ENCODE data around the gene HYDIN.

The HYDIN gene

DNA sequence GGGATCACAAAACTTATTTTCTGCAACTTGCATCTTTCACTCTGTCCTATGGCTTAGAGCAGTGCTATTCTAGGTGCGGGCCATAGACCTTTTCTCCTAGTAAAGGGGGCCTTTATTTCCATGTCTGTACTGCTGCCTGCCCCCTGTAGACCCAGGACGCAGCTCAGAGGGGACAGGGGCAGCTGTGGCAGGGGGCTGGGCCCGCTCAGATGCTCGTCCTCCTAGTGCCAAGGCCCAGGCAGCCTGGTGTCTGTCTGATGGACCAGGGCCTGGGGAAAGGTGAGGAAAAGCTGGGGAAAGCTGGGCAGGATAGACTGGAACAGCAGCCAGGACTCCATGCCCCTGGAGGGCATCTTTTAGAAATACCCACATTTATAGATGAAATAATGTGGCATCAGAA lies 455.1 kb downstream of the HYDIN start:
- WGBS (ENCODE audit: extremely low coverage, insufficient coverage, insufficient read length) = no CpG with 5 or more reads among the region's 4 CpGs
- H3K27ac ChIP-seq (ENCODE audit: low read depth, low read length) = no peak overlapping the region
- H3K79me1 ChIP-seq (ENCODE audit: low read length) = no peaks in the 10 kb centered on the region
- peaks cover under 1% of the 10 kb centered on the region for H3K9me3 ChIP-seq (ENCODE audit: insufficient read depth, low read depth, low read length)
- H2BK12ac ChIP-seq (ENCODE audit: low read length) = no peak overlapping the region
- H3K4me3 ChIP-seq (ENCODE audit: low read depth, low read length) = no peak overlapping the region
- H3K4me2 ChIP-seq (ENCODE audit: low read length) = no peak overlapping the region
- peaks cover 13 to 21% of the 10 kb centered on the region in 2 experiments for H3K36me3 ChIP-seq (ENCODE audit: control insufficient read depth in 1 of 2, insufficient read depth in 2 of 2, low read length in 2 of 2)
- no peak overlapping the region for H3K9ac ChIP-seq (ENCODE audit: low read length)
- H3K18ac ChIP-seq (ENCODE audit: low read length) = no peak overlapping the region
- H2BK120ac ChIP-seq (ENCODE audit: insufficient read depth, low read length, poor library complexity) = no peak overlapping the region
- no peak overlapping the region for H2AK5ac ChIP-seq (ENCODE audit: low read length)
- no peaks in the 10 kb centered on the region for H3K27me3 ChIP-seq (ENCODE audit: insufficient read depth, low read length)
- no peaks in the 10 kb centered on the region for H3K4me1 ChIP-seq (ENCODE audit: control insufficient read depth in 1 of 2, insufficient read depth in 2 of 2, low read length in 2 of 2)
- no peak overlapping the region for H3K4ac ChIP-seq (ENCODE audit: low read depth, low read length)
- H3K23ac ChIP-seq (ENCODE audit: low read length) = no peak overlapping the region
- no peak overlapping the region for H2BK5ac ChIP-seq (ENCODE audit: low read depth, low read length, poor library complexity)
- H3K14ac ChIP-seq (ENCODE audit: low read length) = no peak overlapping the region
- no peak overlapping the region for H2AFZ ChIP-seq (ENCODE audit: insufficient read depth, low read length, poor library complexity)
- DNase-seq = no peak
- no peak overlapping the region for H4K12ac ChIP-seq (ENCODE audit: low read depth, low read length)
- no peaks in the 10 kb centered on the region for H3K79me2 ChIP-seq (ENCODE audit: control insufficient read depth, insufficient read depth, low read length, poor library complexity)
- H4K8ac ChIP-seq (ENCODE audit: low read depth, low read length) = no peak overlapping the region
- H4K91ac ChIP-seq (ENCODE audit: low read depth, low read length) = no peak overlapping the region

DNA sequence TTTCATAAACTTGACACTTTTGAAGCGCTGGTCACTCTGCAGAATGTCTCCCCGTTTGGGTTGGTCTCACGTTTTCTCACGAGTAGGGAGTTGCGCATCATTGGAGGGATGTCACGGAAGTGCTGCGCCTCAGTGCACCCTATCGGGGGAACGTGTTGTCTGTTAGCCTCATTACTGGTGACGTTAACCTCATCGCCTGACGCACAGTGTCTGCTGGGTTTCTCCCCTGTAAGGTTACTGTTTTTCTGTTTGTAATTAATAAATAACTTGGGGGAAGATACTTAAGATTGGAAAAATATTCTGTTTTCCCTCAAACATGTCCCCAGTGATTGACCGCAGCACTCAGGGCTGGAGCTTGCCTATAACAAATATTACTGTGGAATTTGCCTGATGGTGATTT lies 456.3 kb downstream of the HYDIN start:
- Histone ChIP-seq H3K18ac (ENCODE audit: low read length) (no peak overlapping the region), H3K4me1 (ENCODE audit: control insufficient read depth in 1 of 2, insufficient read depth in 2 of 2, low read length in 2 of 2) (peaks cover 0 to 3% of the 10 kb centered on the region in 2 experiments), H3K79me2 (ENCODE audit: control insufficient read depth, insufficient read depth, low read length, poor library complexity) (no peaks in the 10 kb centered on the region), H3K4me3 (ENCODE audit: low read depth, low read length) (no peak overlapping the region), H2AFZ (ENCODE audit: insufficient read depth, low read length, poor library complexity) (no peak overlapping the region), H4K8ac (ENCODE audit: low read depth, low read length) (no peak overlapping the region), H3K79me1 (ENCODE audit: low read length) (no peaks in the 10 kb centered on the region), H3K14ac (ENCODE audit: low read length) (no peak overlapping the region), H3K9ac (ENCODE audit: low read length) (no peak overlapping the region), H3K27me3 (ENCODE audit: insufficient read depth, low read length) (no peaks in the 10 kb centered on the region), H3K36me3 (ENCODE audit: control insufficient read depth in 1 of 2, insufficient read depth in 2 of 2, low read length in 2 of 2) (peaks cover 10 to 22% of the 10 kb centered on the region in 2 experiments), H2AK5ac (ENCODE audit: low read length) (no peak overlapping the region), H2BK5ac (ENCODE audit: low read depth, low read length, poor library complexity) (no peak overlapping the region), H3K4me2 (ENCODE audit: low read length) (no peak overlapping the region), H3K9me3 (ENCODE audit: insufficient read depth, low read depth, low read length) (no peaks in the 10 kb centered on the region), H3K27ac (ENCODE audit: low read depth, low read length) (no peak overlapping the region), H2BK120ac (ENCODE audit: insufficient read depth, low read length, poor library complexity) (no peak overlapping the region), H3K4ac (ENCODE audit: low read depth, low read length) (no peak overlapping the region), H2BK12ac (ENCODE audit: low read length) (no peak overlapping the region), H3K23ac (ENCODE audit: low read length) (no peak overlapping the region), H4K91ac (ENCODE audit: low read depth, low read length) (no peak overlapping the region), H4K12ac (ENCODE audit: low read depth, low read length) (no peak overlapping the region)
- no CpG with 5 or more reads among the region's 13 CpGs for WGBS (ENCODE audit: extremely low coverage, insufficient coverage, insufficient read length)
- DNase-seq = no peak

DNA sequence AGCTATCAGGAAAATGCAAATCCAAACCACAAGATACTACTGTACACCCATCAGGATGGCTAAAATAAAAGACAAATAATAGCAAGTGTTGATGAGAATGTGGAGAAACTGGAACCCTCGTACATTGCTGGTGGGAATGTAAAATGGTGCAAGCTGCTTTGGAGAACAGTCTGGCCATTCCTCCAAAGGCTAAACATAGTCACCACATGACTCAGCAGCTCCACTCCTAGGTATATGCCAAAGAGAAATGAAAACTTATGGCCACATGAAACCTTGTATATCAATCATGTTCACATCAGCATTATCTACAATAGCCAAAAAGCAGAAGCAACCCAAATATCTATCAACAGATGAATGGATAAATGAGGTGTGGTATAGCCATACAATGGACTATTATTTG lies 458.0 kb downstream of the HYDIN start:
- no peak overlapping the region for H3K4me3 ChIP-seq (ENCODE audit: low read depth, low read length)
- no peak overlapping the region for H3K9ac ChIP-seq (ENCODE audit: low read length)
- no peak overlapping the region for H2AK5ac ChIP-seq (ENCODE audit: low read length)
- H3K27me3 ChIP-seq (ENCODE audit: insufficient read depth, low read length) = no peaks in the 10 kb centered on the region
- H2BK12ac ChIP-seq (ENCODE audit: low read length) = no peak overlapping the region
- no peak overlapping the region for H3K18ac ChIP-seq (ENCODE audit: low read length)
- peaks cover 2% of the 10 kb centered on the region for H3K79me1 ChIP-seq (ENCODE audit: low read length)
- no peak overlapping the region for H4K12ac ChIP-seq (ENCODE audit: low read depth, low read length)
- H3K79me2 ChIP-seq (ENCODE audit: control insufficient read depth, insufficient read depth, low read length, poor library complexity) = no peaks in the 10 kb centered on the region
- peaks cover 7 to 17% of the 10 kb centered on the region in 2 experiments for H3K36me3 ChIP-seq (ENCODE audit: control insufficient read depth in 1 of 2, insufficient read depth in 2 of 2, low read length in 2 of 2)
- H3K27ac ChIP-seq (ENCODE audit: low read depth, low read length) = no peak overlapping the region
- no peak overlapping the region for H4K91ac ChIP-seq (ENCODE audit: low read depth, low read length)
- H2BK120ac ChIP-seq (ENCODE audit: insufficient read depth, low read length, poor library complexity) = no peak overlapping the region
- H3K9me3 ChIP-seq (ENCODE audit: insufficient read depth, low read depth, low read length) = no peaks in the 10 kb centered on the region
- DNase-seq = peak; percentile 64 to 90
- WGBS (ENCODE audit: extremely low coverage, insufficient coverage, insufficient read length) = no CpG with 5 or more reads among the region's 1 CpG
- no peak overlapping the region for H2BK5ac ChIP-seq (ENCODE audit: low read depth, low read length, poor library complexity)
- no peak overlapping the region for H3K4ac ChIP-seq (ENCODE audit: low read depth, low read length)
- no peak overlapping the region for H2AFZ ChIP-seq (ENCODE audit: insufficient read depth, low read length, poor library complexity)
- no peak overlapping the region for H4K8ac ChIP-seq (ENCODE audit: low read depth, low read length)
- peaks cover 6 to 9% of the 10 kb centered on the region in 2 experiments for H3K4me1 ChIP-seq (ENCODE audit: control insufficient read depth in 1 of 2, insufficient read depth in 2 of 2, low read length in 2 of 2)
- no peak overlapping the region for H3K23ac ChIP-seq (ENCODE audit: low read length)
- no peak overlapping the region for H3K14ac ChIP-seq (ENCODE audit: low read length)
- H3K4me2 ChIP-seq (ENCODE audit: low read length) = no peak overlapping the region

DNA sequence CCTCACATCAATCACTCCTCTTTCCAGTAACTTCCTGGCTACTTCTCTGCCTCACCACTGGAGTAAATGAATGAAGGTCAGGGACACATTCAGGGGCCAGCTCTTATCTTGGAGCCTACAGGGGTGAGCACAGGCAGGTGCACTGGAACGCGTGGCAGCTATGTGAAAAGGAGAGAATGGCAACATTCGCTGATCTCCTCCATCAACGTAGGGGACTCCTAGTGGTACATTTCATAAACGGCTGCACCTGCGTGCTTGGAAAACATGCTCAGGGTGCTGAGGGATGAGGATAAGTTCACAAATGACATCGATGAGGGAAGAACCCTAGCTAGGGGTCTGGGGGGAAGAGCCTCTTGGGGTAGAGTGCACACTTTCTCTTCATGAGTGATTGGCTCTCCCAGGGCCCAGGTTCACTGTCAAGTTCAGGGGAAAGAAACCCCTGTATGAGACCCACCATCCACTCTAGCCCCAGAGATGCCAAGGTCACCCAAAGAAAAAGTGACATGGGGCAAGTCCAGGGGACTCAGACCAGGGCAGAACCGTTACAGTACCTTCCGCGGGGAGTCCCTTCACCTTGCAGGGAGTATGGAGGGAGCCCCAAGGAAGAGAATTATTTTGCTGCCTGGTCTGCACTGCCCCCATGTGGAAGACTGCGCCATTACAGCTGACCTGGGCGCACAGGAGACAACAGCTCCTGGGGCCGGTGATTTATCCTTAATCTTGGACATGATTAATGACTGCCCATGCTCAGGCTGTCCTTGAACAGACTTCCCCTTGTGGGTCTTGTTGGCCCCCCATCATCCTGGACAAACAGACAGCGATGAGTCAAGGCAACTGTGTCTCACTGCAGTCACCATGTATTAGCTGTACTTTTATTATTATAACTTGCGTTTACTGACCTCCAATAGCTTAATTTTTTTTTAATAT lies 459.6 kb downstream of the HYDIN start:
- peak; percentile 67 to 81 for DNase-seq
- Histone ChIP-seq H2BK12ac (ENCODE audit: low read length) (no peak overlapping the region), H3K23ac (ENCODE audit: low read length) (no peak overlapping the region)

More for the DNA sequence above, 459.6 kb downstream of the HYDIN start:
- Histone ChIP-seq H3K4ac (ENCODE audit: low read depth, low read length) (no peak overlapping the region), H3K4me2 (ENCODE audit: low read length) (no peak overlapping the region), H2AK5ac (ENCODE audit: low read length) (no peak overlapping the region), H3K4me1 (ENCODE audit: control insufficient read depth in 1 of 2, insufficient read depth in 2 of 2, low read length in 2 of 2) (peaks cover 6 to 9% of the 10 kb centered on the region in 2 experiments), H3K18ac (ENCODE audit: low read length) (no peak overlapping the region), H3K4me3 (ENCODE audit: low read depth, low read length) (no peak overlapping the region), H3K9ac (ENCODE audit: low read length) (no peak overlapping the region), H2BK120ac (ENCODE audit: insufficient read depth, low read length, poor library complexity) (no peak overlapping the region), H3K14ac (ENCODE audit: low read length) (no peak overlapping the region), H2BK5ac (ENCODE audit: low read depth, low read length, poor library complexity) (no peak overlapping the region), H3K27me3 (ENCODE audit: insufficient read depth, low read length) (no peaks in the 10 kb centered on the region), H4K91ac (ENCODE audit: low read depth, low read length) (no peak overlapping the region), H3K27ac (ENCODE audit: low read depth, low read length) (no peak overlapping the region), H2AFZ (ENCODE audit: insufficient read depth, low read length, poor library complexity) (no peak overlapping the region), H3K79me1 (ENCODE audit: low read length) (peaks cover 4% of the 10 kb centered on the region), H3K79me2 (ENCODE audit: control insufficient read depth, insufficient read depth, low read length, poor library complexity) (no peaks in the 10 kb centered on the region), H4K12ac (ENCODE audit: low read depth, low read length) (no peak overlapping the region), H3K36me3 (ENCODE audit: control insufficient read depth in 1 of 2, insufficient read depth in 2 of 2, low read length in 2 of 2) (peaks cover 9 to 22% of the 10 kb centered on the region in 2 experiments), H3K9me3 (ENCODE audit: insufficient read depth, low read depth, low read length) (no peaks in the 10 kb centered on the region), H4K8ac (ENCODE audit: low read depth, low read length) (no peak overlapping the region)
- no CpG with 5 or more reads among the region's 15 CpGs for WGBS (ENCODE audit: extremely low coverage, insufficient coverage, insufficient read length)
